Loucy (cell line): Measurements from ENCODE around the gene ARHGAP24.
"Not testable (repeated sequence)": the region's sequence is repeated elsewhere in the genome, so short reads cannot be mapped to it uniquely, and the experiment has no call there.

Experiments
- H2AFZ ChIP-seq: fragments of 200-600 bp; sonication (generic); 2 replicates; pipeline ENCODE4 v1.6.0; 2016; ENCODE audit warnings: antibody characterized with exemption, mild to moderate bottlenecking, low read length, moderate library complexity
- H3F3A ChIP-seq: fragments of 200-600 bp; 2 replicates; pipeline ENCODE4 v1.6.0; 2016; ENCODE audit warnings: antibody characterized with exemption, low read depth, mild to moderate bottlenecking
- H3K27me3 ChIP-seq: fragments of 200-600 bp; sonication (generic); 2 replicates; pipeline ENCODE4 v1.6.1; 2014; ENCODE audit warnings: low read length, mild to moderate bottlenecking; ENCODE audit not compliant: insufficient read depth, poor library complexity, severe bottlenecking
- H3K36me3 ChIP-seq: fragments of 200-600 bp; sonication (generic); 2 replicates; pipeline ENCODE4 v1.6.1; 2016; ENCODE audit warnings: low read length; ENCODE audit not compliant: insufficient read depth
- H3K4me1 ChIP-seq: fragments of 200-600 bp; sonication (generic); 2 replicates; pipeline ENCODE4 v1.5.1; 2014; ENCODE audit warnings: low read length, mild to moderate bottlenecking; ENCODE audit not compliant: insufficient read depth, poor library complexity, severe bottlenecking
- H3K4me2 ChIP-seq: fragments of 200-600 bp; sonication (generic); 2 replicates; pipeline ENCODE4 v1.6.0; 2014; ENCODE audit warnings: antibody characterized with exemption, low read length, low read depth, mild to moderate bottlenecking; ENCODE audit not compliant: poor library complexity, severe bottlenecking
- H3K4me3 ChIP-seq: fragments of 200-600 bp; sonication (generic); 2 replicates; pipeline ENCODE4 v1.5.1; 2014; ENCODE audit warnings: low read length, mild to moderate bottlenecking, mixed read lengths; ENCODE audit not compliant: poor library complexity, severe bottlenecking
- H3K79me2 ChIP-seq: fragments of 200-600 bp; sonication (generic); 2 replicates; pipeline ENCODE4 v1.6.1; 2014; ENCODE audit warnings: low read length; ENCODE audit not compliant: insufficient read depth
- H3K9ac ChIP-seq: fragments of 200-600 bp; sonication (generic); 2 replicates; pipeline ENCODE4 v1.6.0; 2014; ENCODE audit warnings: mild to moderate bottlenecking, low read depth, low read length, moderate library complexity; ENCODE audit not compliant: poor library complexity, severe bottlenecking
- H3K9me2 ChIP-seq: fragments of 200-600 bp; sonication (generic); replicated peaks from 2 replicates; pipeline ENCODE4 v1.6.1; 2016; ENCODE audit warnings: low read depth, low read length, mixed read lengths
- H3K9me3 ChIP-seq: fragments of 200-600 bp; sonication (generic); 2 replicates; pipeline ENCODE4 v1.6.1; 2014; ENCODE audit warnings: mild to moderate bottlenecking, antibody characterized with exemption, low read length, low read depth; ENCODE audit not compliant: insufficient read depth
- H4K20me1 ChIP-seq: fragments of 200-600 bp; sonication (generic); 2 replicates; pipeline ENCODE4 v1.6.0; 2014; ENCODE audit warnings: antibody characterized with exemption, low read length, mild to moderate bottlenecking; ENCODE audit not compliant: insufficient read depth, poor library complexity, severe bottlenecking
- CTCF ChIP-seq: fragments of 200-600 bp; sonication (generic); conservative IDR thresholded peaks from 2 replicates; pipeline ENCODE4 v1.5.1; 2014; ENCODE audit warnings: mild to moderate bottlenecking, antibody characterized with exemption, low read length
- EZH2phosphoT487 ChIP-seq: fragments of 200-600 bp; IDR thresholded peaks from 2 replicates; pipeline ENCODE4 v1.6.1; 2018; ENCODE audit warnings: antibody characterized with exemption, mild to moderate bottlenecking, moderate library complexity, borderline replicate concordance

Gene ARHGAP24

GRCh38 chr4:85909851-85910250, 434.9 kb downstream of the ARHGAP24 start:
- Histone ChIP-seq H3K79me2 (no peaks in the 10 kb centered on the region), H3F3A (no peaks in the 10 kb centered on the region), H4K20me1 (no peaks in the 10 kb centered on the region), H3K9me3 (no peaks in the 10 kb centered on the region), H3K9ac (no peak overlapping the region), H3K4me2 (no peak overlapping the region), H3K27me3 (no peaks in the 10 kb centered on the region), H3K4me1 (no peaks in the 10 kb centered on the region), H3K4me3 (no peak overlapping the region), H3K36me3 (no peaks in the 10 kb centered on the region), H3K9me2 (no peaks in the 10 kb centered on the region), H2AFZ (no peak overlapping the region)
- TF ChIP-seq CTCF (no peak), EZH2phosphoT487 (no peak)

GRCh38 chr4:85910985-85911384, 436.0 kb downstream of the ARHGAP24 start:
- H3K27me3 ChIP-seq: no peaks in the 10 kb centered on the region
- no peaks in the 10 kb centered on the region for H3K36me3 ChIP-seq
- H3K4me3 ChIP-seq: no peak overlapping the region
- no peaks in the 10 kb centered on the region for H3K4me1 ChIP-seq
- no peaks in the 10 kb centered on the region for H3K9me2 ChIP-seq
- no peak overlapping the region for H3K9ac ChIP-seq
- H3F3A ChIP-seq: no peaks in the 10 kb centered on the region
- no peak overlapping the region for H3K4me2 ChIP-seq
- no peaks in the 10 kb centered on the region for H3K9me3 ChIP-seq
- no peaks in the 10 kb centered on the region for H3K79me2 ChIP-seq
- no peak overlapping the region for H2AFZ ChIP-seq
- H4K20me1 ChIP-seq: no peaks in the 10 kb centered on the region
- TF ChIP-seq CTCF (no peak), EZH2phosphoT487 (no peak)

- no peaks in the 10 kb centered on the region for H3K79me2 ChIP-seq
- TF ChIP-seq EZH2phosphoT487: no peak
- TF ChIP-seq CTCF: no peak
- H3F3A ChIP-seq: no peaks in the 10 kb centered on the region
- H3K4me3 ChIP-seq: no peak overlapping the region
- no peaks in the 10 kb centered on the region for H4K20me1 ChIP-seq
- no peak overlapping the region for H3K9ac ChIP-seq
- H3K4me2 ChIP-seq: no peak overlapping the region
- peaks cover 8% of the 10 kb centered on the region for H3K4me1 ChIP-seq
- no peaks in the 10 kb centered on the region for H3K9me2 ChIP-seq
- no peak overlapping the region; the same call in 1 of the 2 replicates for H2AFZ ChIP-seq
- H3K36me3 ChIP-seq: no peaks in the 10 kb centered on the region
- H3K27me3 ChIP-seq: no peaks in the 10 kb centered on the region
- H3K9me3 ChIP-seq: no peaks in the 10 kb centered on the region
Measured at GRCh38 chr4:85913931-85914694, 439.2 kb downstream of the ARHGAP24 start.

GRCh38 chr4:85915570-85915969, 440.6 kb downstream of the ARHGAP24 start:
- H3K9me3 ChIP-seq: not testable (repeated sequence)

More at GRCh38 chr4:85915570-85915969, 440.6 kb downstream of the ARHGAP24 start:
- H3F3A ChIP-seq, H3K36me3 ChIP-seq, H3K79me2 ChIP-seq, H3K4me2 ChIP-seq, H4K20me1 ChIP-seq, H3K9ac ChIP-seq, H3K9me2 ChIP-seq, H3K27me3 ChIP-seq, H3K4me3 ChIP-seq, H2AFZ ChIP-seq: not testable (repeated sequence)
- H3K4me1 ChIP-seq: peaks cover 18% of the 10 kb centered on the region
